Nephron progenitor cell (in vitro differentiated cells): Measurements from ENCODE around the gene ITIH1.

Experiments
- DNase-seq: peaks from one replicate; pipeline ENCODE4 v3.0.0; 2021
- H3K27ac Mint-ChIP-seq: 2 replicates; pipeline ENCODE4 v1.8.0; 2021; ENCODE audit warnings: mild to moderate bottlenecking, moderate library complexity, mixed read lengths
- H3K27me3 Mint-ChIP-seq: 2 replicates; pipeline ENCODE4 v1.8.0; 2021; ENCODE audit warnings: mild to moderate bottlenecking, low read depth, mixed read lengths; ENCODE audit not compliant: poor library complexity
- H3K36me3 Mint-ChIP-seq: 2 replicates; pipeline ENCODE4 v1.8.0; 2021; ENCODE audit warnings: low read depth, mixed read lengths
- H3K4me1 Mint-ChIP-seq: 2 replicates; pipeline ENCODE4 v1.8.0; 2021; ENCODE audit warnings: mixed read lengths
- H3K4me3 Mint-ChIP-seq: 2 replicates; pipeline ENCODE4 v1.8.0; 2021; ENCODE audit warnings: mild to moderate bottlenecking, moderate library complexity, mixed read lengths
- H3K9me3 Mint-ChIP-seq: 2 replicates; pipeline ENCODE4 v1.8.0; 2021; ENCODE audit warnings: mild to moderate bottlenecking, moderate library complexity, mixed read lengths
- CTCF ChIP-seq: fragments of 200-600 bp; sonication (generic); IDR thresholded peaks from 2 replicates; pipeline ENCODE4 v1.5.0; 2021; ENCODE audit warnings: antibody characterized with exemption

Gene ITIH1

GRCh38 chr3:52787672-52788625 lies 10.6 kb downstream of the ITIH1 start:
- Mint-ChIP-seq H3K9me3 (no peaks in the 10 kb centered on the region), H3K4me1 (peaks cover 21% of the 10 kb centered on the region), H3K4me3 (no peak overlapping the region), H3K36me3 (no peaks in the 10 kb centered on the region), H3K27ac (no peak overlapping the region), H3K27me3 (peaks cover 27% of the 10 kb centered on the region)
- no peak for TF ChIP-seq CTCF
- no peak for DNase-seq

DNA sequence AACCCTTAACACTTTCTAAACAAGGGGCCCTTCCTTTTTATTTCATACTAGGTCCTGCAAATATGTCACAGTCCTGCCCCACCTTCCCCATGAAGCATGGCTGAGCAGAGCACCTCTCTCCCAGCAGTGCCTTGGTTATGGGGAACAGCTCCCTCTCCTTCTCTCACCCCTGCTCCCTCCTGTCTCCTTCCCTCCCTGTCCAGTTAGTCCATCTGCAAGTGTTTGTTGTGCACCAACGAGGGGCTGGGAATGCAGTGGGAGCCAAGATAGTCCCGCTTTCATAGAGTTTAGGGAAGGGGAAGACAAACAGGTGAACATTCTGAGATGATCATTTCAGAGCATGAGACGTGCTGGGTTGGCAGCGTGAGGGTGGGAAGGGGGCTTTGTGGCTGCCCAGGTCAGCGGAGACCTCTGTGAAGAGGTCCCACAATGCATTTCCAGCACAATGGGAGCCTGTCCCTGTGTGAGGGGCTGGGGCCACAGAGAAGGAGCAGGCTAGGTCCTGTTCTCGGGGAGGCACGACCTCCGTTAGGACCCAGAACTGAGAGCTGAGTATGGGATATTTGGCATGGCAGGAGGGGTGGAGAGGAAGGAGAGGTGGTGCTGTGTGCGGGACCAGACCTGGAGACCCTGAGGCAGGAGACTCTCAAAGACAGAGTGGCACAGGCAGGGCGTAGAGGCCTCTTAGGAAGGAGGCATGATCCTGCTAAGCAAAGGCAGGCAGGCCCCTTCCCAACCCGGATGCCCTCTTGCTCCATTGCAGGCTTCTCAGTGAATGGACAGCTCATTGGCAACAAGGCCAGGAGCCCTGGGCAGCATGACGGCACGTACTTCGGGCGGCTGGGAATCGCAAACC lies 11.7 kb downstream of the ITIH1 start:
- Mint-ChIP-seq H3K36me3 (no peaks in the 10 kb centered on the region), H3K4me1 (peaks cover 31% of the 10 kb centered on the region), H3K27me3 (peaks cover 20% of the 10 kb centered on the region), H3K9me3 (no peaks in the 10 kb centered on the region), H3K4me3 (no peak overlapping the region), H3K27ac (no peak overlapping the region)
- DNase-seq = no peak
- TF ChIP-seq CTCF = no peak

- H3K9me3 Mint-ChIP-seq = no peaks in the 10 kb centered on the region
- H3K4me1 Mint-ChIP-seq = peaks cover 36% of the 10 kb centered on the region
- H3K27ac Mint-ChIP-seq = peak overlapping the region; percentile 48
- H3K36me3 Mint-ChIP-seq = no peaks in the 10 kb centered on the region
- peaks cover 18% of the 10 kb centered on the region for H3K27me3 Mint-ChIP-seq
- DNase-seq = no peak
- TF ChIP-seq CTCF = no peak
- no peak overlapping the region for H3K4me3 Mint-ChIP-seq
Measured at GRCh38 chr3:52789746-52790040, 12.3 kb downstream of the ITIH1 start.

- no peaks in the 10 kb centered on the region for H3K9me3 Mint-ChIP-seq
Measured at GRCh38 chr3:52790337-52790736, 12.9 kb downstream of the ITIH1 start.

GRCh38 chr3:52790741-52791140 lies 13.3 kb downstream of the ITIH1 start:
- Mint-ChIP-seq H3K36me3 (no peaks in the 10 kb centered on the region), H3K9me3 (no peaks in the 10 kb centered on the region), H3K27me3 (peaks cover 16% of the 10 kb centered on the region), H3K4me1 (peaks cover 47% of the 10 kb centered on the region), H3K27ac (no peak overlapping the region), H3K4me3 (no peak overlapping the region)
- no peak for TF ChIP-seq CTCF
- no peak for DNase-seq

More at GRCh38 chr3:52790337-52790736, 12.9 kb downstream of the ITIH1 start:
- Mint-ChIP-seq H3K4me1 (peaks cover 43% of the 10 kb centered on the region), H3K4me3 (no peak overlapping the region), H3K27ac (no peak overlapping the region), H3K27me3 (peaks cover 14% of the 10 kb centered on the region), H3K36me3 (no peaks in the 10 kb centered on the region)
- DNase-seq = no peak
- TF ChIP-seq CTCF = no peak
